Measurements from ENCODE around the gene WDR36.

DNA sequence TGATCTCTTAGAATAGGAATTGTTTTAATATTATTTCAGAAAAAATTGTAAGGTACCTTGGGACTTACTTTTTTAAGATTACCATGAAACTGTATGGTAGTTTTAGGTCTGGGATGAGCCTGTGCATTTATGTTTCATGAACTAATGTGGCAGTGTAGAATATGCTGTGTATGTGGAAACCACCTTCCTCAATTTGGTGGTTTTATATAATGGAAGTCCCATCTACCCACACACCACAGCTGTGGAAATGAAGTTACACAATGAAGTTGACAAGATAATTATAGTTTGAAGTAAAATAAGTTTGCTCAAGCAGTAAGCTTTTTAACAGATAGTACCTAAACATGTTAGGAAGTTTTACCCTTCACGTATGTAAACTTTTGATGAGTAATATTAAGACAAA lies 24.4 kb downstream of the WDR36 start:
- TF ChIP-seq, protein P1, sequence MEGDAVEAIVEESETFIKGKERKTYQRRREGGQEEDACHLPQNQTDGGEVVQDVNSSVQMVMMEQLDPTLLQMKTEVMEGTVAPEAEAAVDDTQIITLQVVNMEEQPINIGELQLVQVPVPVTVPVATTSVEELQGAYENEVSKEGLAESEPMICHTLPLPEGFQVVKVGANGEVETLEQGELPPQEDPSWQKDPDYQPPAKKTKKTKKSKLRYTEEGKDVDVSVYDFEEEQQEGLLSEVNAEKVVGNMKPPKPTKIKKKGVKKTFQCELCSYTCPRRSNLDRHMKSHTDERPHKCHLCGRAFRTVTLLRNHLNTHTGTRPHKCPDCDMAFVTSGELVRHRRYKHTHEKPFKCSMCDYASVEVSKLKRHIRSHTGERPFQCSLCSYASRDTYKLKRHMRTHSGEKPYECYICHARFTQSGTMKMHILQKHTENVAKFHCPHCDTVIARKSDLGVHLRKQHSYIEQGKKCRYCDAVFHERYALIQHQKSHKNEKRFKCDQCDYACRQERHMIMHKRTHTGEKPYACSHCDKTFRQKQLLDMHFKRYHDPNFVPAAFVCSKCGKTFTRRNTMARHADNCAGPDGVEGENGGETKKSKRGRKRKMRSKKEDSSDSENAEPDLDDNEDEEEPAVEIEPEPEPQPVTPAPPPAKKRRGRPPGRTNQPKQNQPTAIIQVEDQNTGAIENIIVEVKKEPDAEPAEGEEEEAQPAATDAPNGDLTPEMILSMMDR (IDR thresholded peaks at IDR 0.05) = no peak
- TF ChIP-seq RFX5 (IDR thresholded peaks at IDR 0.05) (no peak), CHD4 (IDR thresholded peaks at IDR 0.05; ENCODE audit: borderline replicate concordance) (no peak), CBX2 (IDR thresholded peaks at IDR 0.05; ENCODE audit: borderline replicate concordance, low read depth) (no peak), EP300 (IDR thresholded peaks at IDR 0.05) (no peak), MAX (IDR thresholded peaks at IDR 0.05) (no peak), POLR2A (IDR thresholded peaks at IDR 0.05; ENCODE audit: low read length) (no peak), USF2 (IDR thresholded peaks at IDR 0.05) (no peak), SREBF2 (IDR thresholded peaks at IDR 0.05) (no peak)
- TF ChIP-seq, protein P2, sequence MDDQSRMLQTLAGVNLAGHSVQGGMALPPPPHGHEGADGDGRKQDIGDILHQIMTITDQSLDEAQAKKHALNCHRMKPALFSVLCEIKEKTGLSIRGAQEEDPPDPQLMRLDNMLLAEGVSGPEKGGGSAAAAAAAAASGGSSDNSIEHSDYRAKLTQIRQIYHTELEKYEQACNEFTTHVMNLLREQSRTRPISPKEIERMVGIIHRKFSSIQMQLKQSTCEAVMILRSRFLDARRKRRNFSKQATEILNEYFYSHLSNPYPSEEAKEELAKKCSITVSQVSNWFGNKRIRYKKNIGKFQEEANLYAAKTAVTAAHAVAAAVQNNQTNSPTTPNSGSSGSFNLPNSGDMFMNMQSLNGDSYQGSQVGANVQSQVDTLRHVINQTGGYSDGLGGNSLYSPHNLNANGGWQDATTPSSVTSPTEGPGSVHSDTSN (IDR thresholded peaks at IDR 0.05) = no peak
- TF ChIP-seq, protein P3, sequence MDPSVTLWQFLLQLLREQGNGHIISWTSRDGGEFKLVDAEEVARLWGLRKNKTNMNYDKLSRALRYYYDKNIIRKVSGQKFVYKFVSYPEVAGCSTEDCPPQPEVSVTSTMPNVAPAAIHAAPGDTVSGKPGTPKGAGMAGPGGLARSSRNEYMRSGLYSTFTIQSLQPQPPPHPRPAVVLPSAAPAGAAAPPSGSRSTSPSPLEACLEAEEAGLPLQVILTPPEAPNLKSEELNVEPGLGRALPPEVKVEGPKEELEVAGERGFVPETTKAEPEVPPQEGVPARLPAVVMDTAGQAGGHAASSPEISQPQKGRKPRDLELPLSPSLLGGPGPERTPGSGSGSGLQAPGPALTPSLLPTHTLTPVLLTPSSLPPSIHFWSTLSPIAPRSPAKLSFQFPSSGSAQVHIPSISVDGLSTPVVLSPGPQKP (IDR thresholded peaks at IDR 0.05; ENCODE audit: low read depth, low read length) = no peak
